HL-60/S4 (cell line): ENCODE results near the gene P3H4.

Source experiments
- in situ Hi-C: fragments of 300-500 bp; cut with MboI; formaldehyde crosslinking; loops from 2 replicates; pipeline ENCODE4 v1.14.3; 2022; ENCODE audit warnings: low sequenced_read_pairs

Gene P3H4

DNA sequence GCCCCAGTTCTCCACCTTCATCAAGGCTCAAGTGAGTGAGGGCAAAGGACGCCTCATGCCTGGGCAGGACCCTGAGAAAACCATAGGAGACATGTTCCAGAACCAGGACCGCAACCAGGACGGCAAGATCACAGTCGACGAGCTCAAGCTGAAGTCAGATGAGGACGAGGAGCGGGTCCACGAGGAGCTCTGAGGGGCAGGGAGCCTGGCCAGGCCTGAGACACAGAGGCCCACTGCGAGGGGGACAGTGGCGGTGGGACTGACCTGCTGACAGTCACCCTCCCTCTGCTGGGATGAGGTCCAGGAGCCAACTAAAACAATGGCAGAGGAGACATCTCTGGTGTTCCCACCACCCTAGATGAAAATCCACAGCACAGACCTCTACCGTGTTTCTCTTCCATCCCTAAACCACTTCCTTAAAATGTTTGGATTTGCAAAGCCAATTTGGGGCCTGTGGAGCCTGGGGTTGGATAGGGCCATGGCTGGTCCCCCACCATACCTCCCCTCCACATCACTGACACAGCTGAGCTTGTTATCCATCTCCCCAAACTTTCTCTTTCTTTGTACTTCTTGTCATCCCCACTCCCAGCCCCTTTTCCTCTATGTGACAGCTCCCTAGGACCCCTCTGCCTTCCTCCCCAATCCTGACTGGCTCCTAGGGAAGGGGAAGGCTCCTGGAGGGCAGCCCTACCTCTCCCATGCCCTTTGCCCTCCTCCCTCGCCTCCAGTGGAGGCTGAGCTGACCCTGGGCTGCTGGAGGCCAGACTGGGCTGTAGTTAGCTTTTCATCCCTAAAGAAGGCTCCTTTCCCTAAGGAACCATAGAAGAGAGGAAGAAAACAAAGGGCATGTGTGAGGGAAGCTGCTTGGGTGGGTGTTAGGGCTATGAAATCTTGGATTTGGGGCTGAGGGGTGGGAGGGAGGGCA, 10.7 kb upstream of the P3H4 start:
- in situ Hi-C loops: no loop called here

DNA sequence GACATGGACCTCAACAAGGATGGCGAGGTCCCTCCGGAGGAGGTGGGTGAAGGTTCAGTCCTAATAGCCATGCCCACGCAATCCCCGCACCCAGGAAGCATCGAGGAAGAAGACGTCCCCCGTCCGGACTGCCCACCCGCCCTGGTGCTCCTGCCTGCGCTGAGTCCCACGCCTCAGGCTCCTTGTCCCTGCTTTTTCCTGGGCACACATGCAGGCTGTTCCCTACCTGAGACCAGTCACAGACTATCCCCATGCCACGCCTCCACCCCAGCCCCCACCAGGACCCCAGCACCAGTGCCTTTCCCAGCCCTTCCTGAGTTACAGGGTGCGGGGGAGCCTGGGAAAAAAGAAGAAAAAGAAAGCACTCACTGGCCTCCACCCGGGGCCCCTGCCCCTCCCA, 10.0 kb upstream of the P3H4 start:
- in situ Hi-C loops: no loop called here

DNA sequence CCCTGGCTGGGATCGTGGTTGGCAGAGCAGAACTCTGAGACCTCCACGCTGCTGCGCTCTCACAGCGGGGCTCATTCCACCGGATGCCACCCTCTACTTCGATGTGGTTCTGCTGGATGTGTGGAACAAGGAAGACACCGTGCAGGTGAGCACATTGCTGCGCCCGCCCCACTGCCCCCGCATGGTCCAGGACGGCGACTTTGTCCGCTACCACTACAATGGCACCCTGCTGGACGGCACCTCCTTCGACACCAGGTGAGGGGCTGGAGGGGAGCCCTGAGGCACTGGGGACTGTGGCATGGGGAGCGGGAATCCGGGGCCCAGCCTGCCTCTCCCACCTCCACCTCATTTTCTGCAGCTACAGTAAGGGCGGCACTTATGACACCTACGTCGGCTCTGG, 6.3 kb upstream of the P3H4 start:
- in situ Hi-C loops: no loop called here

DNA sequence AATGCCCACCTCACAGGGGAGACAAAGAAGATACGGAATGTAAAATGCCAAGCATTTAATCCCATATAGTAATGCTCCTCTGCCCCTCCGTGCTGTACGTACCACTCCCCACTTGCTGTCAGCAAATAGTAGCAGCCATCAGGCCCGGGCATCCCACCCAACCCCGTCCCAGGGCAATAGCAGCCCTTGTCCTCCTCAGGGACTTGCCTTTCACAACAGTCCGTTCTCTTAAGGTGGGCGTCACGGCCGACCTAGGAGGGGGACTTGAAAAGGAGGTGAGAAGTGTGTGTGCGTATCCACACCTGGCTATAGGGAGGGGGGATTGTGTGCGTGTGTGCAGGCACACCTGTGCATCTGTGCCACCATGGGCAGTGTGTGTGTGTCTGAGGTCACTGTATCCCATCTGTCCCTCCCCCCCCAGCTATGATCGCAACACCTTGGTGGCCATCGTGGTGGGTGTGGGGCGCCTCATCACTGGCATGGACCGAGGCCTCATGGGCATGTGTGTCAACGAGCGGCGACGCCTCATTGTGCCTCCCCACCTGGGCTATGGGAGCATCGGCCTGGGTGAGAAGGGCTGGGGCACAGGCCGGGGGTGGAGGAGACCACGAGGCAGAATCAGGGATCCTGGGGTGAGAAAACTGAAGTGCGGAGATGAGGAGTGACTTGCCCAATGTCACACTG, 5.0 kb upstream of the P3H4 start:
- in situ Hi-C loops: no loop called here

DNA sequence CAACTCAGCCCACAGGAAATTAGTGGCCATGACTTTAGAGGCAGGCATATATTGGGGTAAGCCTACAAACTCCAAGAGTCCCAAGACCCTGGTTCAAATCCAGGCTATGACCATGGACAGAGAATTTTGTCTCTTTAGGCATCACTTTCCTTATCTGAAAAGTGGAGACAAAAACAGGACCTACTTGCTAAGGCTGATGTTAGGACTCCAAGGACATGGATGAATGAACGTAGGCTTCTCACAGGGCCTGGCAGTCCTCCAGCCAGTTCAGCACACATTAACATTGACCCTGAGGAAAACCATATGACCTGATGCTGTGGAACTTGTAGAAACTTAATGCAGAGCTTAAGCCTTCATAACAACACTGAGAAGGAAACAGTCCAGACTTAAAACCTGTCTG, 2.4 kb upstream of the P3H4 start:
- in situ Hi-C loops: no loop called here

DNA sequence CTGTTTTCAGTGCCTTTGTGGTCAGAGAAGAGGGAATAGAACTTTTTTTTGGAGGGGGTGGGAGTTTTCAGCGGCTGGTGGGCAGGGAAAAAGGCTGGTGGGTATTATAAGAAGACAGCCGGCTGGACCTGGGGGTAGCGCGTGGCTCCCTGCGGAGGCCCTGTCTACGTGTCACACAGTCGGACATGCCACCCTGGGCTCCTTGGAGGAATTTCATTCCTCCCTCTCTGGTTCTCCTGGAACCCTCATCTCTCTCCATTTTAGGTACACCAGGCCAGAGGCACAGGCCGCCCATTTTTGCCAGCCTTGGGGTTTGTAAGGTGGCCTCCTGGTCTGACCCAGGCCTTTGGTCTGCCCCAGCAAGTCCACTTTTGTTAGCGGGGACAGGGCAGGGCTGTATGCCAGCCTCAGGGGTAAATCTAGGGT, 2.0 kb upstream of the P3H4 start:
- in situ Hi-C loops: no loop called here

DNA sequence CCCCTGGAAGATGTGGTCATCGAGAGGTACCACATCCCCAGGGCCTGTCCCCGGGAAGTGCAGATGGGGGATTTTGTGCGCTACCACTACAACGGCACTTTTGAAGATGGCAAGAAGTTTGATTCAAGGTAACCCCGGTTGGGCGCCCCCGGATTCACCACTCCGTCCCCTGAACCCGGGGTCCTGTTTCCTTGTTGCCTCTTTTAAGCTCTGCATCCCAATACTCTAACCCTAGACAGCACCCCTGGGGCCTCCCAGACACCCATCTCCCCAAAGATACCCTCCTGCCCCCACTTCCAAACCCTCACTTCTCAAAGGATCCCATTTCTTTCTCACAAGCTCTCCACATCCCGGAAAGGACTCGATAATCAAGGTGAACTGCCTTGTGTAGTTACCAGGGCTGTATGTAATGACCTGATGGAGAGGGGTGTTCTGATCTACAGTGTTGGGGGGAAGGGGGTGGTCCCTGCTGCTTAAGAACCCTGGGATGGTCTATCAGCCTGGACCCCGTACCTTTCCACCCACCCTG, 1.5 kb upstream of the P3H4 start:
- in situ Hi-C loops: no loop called here

DNA sequence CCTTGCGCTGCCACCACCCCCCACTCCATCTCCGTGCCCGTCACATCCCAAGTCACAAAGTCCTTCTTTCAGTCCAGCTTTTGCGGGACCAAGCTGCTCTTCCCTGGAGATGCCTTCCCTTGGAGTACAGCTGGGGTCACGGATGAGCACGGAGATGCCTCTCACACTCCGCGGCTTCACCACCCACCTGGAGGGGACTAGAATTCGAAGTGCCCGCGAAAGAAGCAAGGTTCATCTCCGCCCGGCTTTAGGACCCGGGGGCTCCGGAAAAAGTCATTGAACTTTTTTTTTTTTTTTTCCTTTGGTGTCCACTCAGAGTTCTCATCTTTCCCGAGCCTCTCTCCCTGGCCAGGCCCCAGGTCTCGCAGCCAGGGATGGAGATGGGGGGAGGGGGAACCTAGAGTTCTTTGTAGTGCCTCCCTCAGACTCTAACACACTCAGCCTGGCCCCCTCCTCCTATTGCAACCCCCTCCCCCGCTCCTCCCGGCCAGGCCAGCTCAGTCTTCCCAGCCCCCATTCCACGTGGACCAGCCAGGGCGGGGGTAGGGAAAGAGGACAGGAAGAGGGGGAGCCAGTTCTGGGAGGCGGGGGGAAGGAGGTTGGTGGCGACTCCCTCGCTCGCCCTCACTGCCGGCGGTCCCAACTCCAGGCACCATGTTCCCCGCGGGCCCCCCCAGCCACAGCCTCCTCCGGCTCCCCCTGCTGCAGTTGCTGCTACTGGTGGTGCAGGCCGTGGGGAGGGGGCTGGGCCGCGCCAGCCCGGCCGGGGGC, 817 bp upstream of the P3H4 start, which contains the start of gene FKBP10:
Gene FKBP10 (plus strand): TSS at position 624 of the 771 bp plus-strand sequence. CDS start 31 bp downstream, at position 655.
- in situ Hi-C loops: no loop called here

DNA sequence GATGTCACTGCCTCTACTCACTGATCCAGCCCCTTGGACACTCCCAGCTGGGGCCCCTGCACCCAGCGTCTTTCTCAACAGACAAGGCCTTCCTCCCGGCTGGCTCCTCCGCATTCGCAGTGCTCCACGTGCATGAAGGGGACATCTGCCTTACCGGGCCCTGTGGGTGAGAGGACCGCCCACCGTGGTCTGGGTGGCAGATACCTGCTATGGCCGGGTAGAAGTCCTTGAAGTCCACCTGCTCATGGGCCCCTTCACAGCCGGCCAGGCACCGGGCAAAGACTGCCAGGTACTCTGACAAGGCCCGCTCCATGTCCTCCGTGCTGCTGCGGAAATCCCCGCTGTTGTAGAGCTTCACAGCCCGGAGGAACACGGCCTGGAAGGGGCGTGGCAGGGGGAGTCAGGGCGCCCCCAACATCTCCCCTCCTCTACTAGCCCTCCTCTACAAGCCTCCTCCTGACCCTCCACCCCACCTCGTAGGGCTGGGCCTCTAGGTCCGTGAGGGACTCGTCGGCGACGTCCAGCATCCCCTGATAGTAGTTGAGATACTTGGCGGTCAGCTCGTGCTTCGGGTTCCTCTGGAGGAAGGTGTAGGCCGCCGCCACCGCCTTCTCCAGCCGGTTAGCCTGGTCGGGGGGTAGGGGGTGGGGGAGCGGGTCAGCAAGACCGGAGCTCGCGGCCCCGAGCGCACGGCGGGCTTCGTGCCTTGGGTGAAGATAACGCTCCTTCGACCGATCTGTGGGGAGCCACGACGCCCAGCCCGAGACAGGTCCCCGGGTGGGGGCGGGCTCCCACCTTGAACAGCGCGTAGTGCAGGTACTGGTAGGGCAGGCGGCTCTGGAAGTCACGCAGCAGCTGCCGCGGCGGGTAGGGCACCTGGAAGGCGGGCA, 845 bp downstream of the P3H4 start:
- in situ Hi-C loops: no loop called here

DNA sequence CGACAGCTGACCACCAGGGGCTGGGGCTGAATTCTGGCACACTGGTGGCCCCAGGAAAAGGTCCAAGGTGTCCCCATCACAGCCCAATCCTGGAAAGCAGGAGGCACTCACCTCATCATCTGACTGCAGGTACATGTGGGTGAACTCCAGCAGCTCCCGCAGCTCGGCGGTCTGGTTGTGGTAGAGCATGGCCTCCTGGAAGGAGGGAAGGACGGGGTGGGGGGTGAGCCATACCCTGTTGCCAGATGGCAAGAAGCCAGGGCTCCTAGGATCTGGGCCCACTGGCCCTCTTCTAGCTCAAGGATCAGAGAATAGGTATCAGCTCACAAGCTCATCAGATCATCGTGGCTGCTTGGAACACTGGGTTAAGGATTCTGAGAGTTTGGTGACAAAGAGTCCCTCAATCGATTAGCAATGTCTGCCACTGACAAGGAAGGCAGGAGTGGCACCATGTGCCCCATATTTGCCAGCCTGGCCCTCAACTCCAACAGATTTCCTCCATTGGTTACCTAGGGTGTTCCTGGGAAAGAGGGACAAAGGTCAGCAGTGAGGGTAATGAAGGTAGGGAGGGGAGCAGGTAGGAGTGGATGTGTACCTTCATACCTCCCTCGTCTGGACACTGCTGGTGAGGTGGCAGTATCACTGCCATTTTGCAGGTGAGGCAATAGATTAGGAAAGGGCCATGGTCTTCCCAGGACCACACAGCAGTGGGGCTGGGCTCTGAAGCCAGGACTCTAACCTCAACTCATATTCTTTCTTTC, 4.9 kb downstream of the P3H4 start:
- in situ Hi-C loops: no loop called here

DNA sequence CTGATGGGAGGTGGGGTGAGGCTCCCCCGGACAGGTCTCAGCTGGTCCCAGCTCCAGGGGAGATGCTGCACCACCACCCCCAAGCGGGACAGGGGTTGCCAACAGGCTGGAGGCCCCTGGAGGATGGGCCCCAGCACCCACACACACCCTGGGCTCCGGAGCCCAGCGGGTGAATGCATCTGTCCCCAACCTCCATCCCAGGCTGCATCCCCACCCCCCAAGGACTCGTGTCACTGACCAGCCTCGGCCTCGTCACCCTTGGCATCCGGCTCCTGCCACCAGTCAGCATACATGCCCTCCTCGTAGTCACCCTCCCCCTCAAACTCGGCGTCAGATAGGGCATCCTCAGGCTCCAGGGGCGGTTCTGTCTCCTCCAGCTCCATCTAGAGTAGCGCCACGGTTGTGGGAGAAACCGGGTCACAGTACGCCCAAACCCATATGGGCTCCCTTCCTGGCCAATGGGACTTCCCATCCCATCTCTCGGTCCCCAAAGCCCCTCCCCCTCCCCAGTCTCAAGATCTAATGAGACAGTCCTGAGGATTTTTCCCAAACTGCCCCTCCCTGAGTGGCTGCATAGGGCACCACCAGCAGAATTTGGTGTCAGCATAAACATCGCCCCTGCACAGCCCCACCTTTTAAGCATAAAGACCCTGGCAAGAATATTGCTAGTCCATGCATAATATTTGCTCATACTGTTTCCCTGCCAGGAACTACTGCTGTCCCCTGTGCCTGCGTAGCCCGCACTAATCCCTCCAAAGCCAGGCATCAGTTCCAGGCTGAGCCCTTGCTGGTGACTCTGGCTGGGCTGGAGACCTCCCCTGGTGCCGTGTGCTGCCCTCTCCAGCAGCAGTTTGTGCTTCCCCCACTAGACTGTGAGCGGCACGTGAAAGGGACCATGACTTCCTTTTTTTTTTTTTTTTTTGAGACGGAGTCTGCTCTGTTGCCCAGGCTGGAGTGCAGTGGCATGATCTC, 8.4 kb downstream of the P3H4 start:
- in situ Hi-C loops: no loop called here

DNA sequence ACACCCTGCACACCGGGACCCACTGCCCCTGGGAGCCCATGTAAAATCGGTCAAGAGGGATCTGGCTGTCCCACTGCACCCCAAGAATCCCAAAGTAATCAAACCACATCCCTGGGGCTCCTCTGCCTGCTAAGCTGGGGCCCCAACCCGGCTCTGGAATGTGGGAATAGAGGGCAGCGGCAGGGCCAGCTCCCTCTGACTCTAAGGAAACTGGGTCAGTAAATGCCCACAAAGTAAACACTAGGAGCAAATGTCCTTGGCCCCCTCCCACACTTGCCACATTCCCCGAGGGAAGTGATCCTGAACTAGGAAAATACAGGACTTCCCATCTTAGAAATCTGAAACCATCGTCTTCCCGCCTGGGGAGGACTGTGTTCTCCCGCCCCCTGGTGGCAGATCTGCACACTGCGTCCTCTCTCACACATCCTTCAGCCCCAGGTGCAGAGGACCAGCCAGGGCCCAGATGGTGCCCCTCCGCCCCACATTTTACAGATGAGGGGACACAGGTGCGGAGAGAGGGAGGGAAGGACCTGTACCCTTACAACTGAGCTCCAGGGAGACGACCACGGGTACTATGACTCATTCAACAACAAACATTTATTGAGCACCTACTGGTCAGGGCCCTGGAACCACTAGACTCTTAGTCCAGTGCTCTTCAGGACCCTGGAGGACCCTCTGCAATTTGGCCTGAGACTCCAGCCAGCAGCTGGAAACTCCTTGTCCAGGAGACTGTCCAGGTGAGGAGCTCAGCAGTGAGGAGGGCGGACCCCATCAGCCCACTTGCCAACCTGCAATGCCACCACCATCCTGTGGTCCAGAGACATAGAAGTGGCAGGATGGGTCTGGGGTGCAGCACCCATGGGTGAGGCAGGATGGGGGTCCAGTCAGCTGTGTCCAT, 10.1 kb downstream of the P3H4 start:
- in situ Hi-C loops: no loop called here

DNA sequence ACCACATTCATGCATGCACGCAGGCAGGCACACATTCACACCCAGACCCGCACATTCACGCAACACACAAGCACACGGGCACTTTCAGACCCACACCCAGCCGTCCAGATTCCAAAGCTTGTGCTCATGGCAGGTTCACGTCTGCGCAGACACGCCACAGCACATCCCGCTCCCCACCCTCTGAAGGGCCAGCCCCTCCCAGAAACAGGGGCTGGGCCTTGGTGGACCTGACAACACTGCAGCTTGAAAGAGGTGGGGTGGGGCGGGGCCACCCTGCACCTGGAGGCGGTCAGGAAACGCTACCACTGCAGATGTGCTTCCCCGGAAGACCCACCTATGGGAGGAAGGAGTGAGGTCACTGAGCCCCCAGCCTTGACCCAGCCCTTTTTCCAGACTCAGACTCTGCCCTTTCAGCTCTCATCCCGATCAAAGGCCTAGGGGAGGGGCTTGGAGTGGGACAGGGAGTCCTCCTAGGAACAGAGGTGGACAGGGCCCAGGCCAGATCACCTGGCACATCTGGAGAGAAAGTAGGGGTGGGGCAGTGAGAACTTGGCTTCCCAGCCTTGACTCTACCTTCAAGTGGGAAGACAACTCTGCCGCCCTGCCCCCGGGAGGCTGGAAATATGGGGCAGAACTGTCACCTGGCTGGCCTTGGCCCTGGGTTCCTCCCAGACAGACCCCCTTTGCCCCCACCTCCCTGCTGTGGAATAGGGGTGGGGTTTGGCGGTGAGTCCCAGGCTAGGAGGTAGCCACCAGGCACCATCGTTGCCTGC, 11.0 kb downstream of the P3H4 start:
- in situ Hi-C loops: no loop called here

DNA sequence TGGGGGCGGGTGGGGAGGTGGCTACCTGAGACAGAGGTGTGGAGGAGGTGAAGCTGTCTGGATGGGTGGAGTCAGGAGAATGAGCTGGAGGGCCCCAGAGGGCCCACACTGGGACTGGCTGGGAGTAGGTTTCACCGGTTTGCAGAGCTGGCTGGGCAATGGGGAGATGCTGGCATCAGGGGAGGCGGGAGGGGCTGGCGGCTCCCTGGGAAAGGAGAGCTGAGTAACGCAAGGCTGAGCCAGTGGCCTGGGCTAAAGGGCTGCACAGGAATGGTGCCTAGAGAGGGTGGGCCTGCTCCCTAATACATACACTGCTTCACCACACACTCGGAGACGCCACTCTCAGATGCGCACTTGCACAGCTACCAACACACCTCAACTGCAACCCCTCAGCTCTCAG, 12.4 kb downstream of the P3H4 start:
- in situ Hi-C loops: loop anchor here (5.0 kb wide), 1 partner anchor 62 kb away; no protein-coding TSS in a partner anchor

DNA sequence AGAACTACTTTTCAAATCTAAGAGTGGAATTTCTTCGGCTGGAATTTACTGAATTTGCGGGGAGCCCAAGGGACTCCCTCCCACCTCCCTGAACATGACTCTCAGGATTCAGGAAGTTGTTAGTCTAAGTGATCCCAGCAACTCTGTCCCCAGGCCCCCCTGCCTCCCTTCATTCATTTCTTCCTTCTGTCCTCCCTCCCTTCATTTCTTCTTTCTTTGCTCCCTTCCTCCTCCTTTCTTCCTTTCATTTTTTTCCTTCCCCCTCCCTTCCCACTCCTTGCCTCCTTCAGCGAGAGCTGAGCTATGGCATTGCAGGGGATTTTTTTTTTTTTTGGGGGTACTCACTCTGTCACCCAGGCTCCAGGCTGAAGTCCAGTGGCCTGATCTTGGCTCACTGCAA, 14.4 kb downstream of the P3H4 start:
- in situ Hi-C loops: loop anchor here (5.0 kb wide), 1 partner anchor 60 kb away; no protein-coding TSS in a partner anchor
